Sigmoid colon (tissue), 4 donors: Measurements from ENCODE around the gene DPP6.

Experiments used
- POLR2A ChIP-seq, 2 donors: fragments of 450-650 bp; IDR thresholded peaks; one replicate each; pipeline ENCODE4 v1.6.1; 2016; ENCODE audit warnings: antibody characterized with exemption in 2 of 2, mild to moderate bottlenecking in 2 of 2, moderate library complexity in 2 of 2
- POLR2AphosphoS5 ChIP-seq, 4 donors: sonication (generic); formaldehyde crosslinking; IDR thresholded peaks; one replicate each; pipeline ENCODE4 v1.6.1; 2017; ENCODE audit warnings: antibody characterized with exemption in 4 of 4
- TF ChIP-seq, protein P1 (sequence below), 4 experiments: fragments of 450-650 bp in 3 of 4; fragments of 200-600 bp in 1 of 4; IDR thresholded peaks; one replicate each; pipeline ENCODE4 v1.5.1; 2016 to 2019; ENCODE audit warnings: antibody characterized with exemption in 4 of 4, mild to moderate bottlenecking in 3 of 4, moderate library complexity in 2 of 4

DNA sequence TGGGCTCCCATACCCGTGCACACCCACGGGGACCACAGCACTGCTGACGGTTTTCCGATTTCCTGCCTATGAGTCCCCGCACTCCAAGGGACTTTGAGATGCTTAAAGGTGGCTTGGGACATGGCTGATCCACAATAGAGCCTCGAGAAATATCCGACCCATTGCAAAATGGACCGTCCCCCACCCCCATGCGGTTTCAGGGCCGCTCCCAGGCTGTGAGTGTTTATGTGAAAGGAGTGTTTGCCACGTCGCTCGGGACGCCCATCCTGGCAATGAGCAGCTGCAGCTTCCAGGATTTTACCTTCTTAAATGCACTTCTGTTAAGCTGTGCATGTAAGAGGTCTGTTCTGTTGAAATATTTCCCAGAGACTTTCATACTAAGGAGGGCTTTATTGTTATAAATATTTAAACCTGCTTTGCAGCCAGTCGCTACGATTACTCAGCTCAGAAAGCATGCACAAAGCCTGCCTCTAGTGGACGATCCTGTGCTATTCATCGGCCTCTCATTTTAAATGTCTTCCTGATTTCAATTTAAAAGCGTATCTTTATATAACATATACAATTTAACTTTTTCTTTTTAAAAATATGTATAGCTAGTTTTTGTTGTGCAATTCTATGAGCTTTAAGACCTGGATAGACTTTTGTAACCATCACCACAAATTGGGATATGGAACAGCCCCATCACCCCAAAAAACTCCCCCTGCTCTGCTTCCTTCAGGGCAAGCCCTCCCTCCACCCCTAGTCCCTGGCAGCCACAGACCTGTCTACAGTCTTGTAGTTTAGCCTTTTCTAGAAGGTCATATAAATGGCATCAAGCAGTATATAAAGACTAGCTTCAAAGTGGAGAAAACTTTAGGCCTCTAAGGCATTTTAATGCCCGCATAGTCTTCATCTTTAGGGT, 532.4 kb downstream of the DPP6 start:
- TF ChIP-seq, protein P1, sequence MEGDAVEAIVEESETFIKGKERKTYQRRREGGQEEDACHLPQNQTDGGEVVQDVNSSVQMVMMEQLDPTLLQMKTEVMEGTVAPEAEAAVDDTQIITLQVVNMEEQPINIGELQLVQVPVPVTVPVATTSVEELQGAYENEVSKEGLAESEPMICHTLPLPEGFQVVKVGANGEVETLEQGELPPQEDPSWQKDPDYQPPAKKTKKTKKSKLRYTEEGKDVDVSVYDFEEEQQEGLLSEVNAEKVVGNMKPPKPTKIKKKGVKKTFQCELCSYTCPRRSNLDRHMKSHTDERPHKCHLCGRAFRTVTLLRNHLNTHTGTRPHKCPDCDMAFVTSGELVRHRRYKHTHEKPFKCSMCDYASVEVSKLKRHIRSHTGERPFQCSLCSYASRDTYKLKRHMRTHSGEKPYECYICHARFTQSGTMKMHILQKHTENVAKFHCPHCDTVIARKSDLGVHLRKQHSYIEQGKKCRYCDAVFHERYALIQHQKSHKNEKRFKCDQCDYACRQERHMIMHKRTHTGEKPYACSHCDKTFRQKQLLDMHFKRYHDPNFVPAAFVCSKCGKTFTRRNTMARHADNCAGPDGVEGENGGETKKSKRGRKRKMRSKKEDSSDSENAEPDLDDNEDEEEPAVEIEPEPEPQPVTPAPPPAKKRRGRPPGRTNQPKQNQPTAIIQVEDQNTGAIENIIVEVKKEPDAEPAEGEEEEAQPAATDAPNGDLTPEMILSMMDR (IDR thresholded peaks at IDR 0.05): peak in 2 of 4 experiments; percentile 35 to 58
- TF ChIP-seq POLR2AphosphoS5 (IDR thresholded peaks at IDR 0.05): no peak
- TF ChIP-seq POLR2A (IDR thresholded peaks at IDR 0.05): no peak
